Thyroid gland (tissue), 4 donors: ENCODE data around the gene CPA2. TPM values are rescaled to one million over a fixed set of nuclear protein-coding genes. Genes with fewer than 3 reads are reported as not detected.
"Not testable (repeated sequence)": the region's sequence is repeated elsewhere in the genome, so short reads cannot be mapped to it uniquely, and the experiment has no call there.

Experiments
- DNase-seq, 2 donors: peaks; one replicate each; pipeline ENCODE4 v3.0.0-alpha.2; 2019
- H3K27ac ChIP-seq, 3 donors: fragments of 200-600 bp; sonication (generic); 1 replicate in 2 of 3; 2 replicates in 1 of 3; pipeline ENCODE4 v1.5.1; 2016 to 2019; ENCODE audit warnings: mild to moderate bottlenecking in 1 of 3, moderate library complexity in 1 of 3
- H3K27me3 ChIP-seq: fragments of 200-600 bp; sonication (generic); one replicate; pipeline ENCODE4 v1.5.1; 2019
- H3K36me3 ChIP-seq, 2 donors: fragments of 200-600 bp; sonication (generic); one replicate each; pipeline ENCODE4 v1.5.1; 2016 to 2019
- H3K4me1 ChIP-seq, 2 donors: fragments of 200-600 bp; sonication (generic); one replicate each; pipeline ENCODE4 v1.5.1; 2017 to 2019
- H3K4me3 ChIP-seq, 3 donors: fragments of 200-600 bp; sonication (generic); replicated peaks in 1 of 3; 1 replicate in 2 of 3; 2 replicates in 1 of 3; pipeline ENCODE4 v1.5.1; 2016; ENCODE audit warnings: mild to moderate bottlenecking in 1 of 3
- H3K9me3 ChIP-seq: fragments of 200-600 bp; sonication (generic); one replicate; pipeline ENCODE4 v1.5.1; 2017
- POLR2A ChIP-seq, 2 donors: fragments of 450-650 bp; IDR thresholded peaks; one replicate each; pipeline ENCODE4 v1.6.1; 2017; ENCODE audit warnings: antibody characterized with exemption in 2 of 2, mild to moderate bottlenecking in 2 of 2, moderate library complexity in 1 of 2
- WGBS, 2 donors: methylation state at CpG; one replicate each; pipeline ENCODE4 v1.1.5; 2017; 5-methylcytosine and 5-hydroxymethylcytosine counted together
- intact Hi-C: fragments of 100-400 bp; cut with DNase I; formaldehyde crosslinking; loops from one replicate; pipeline ENCODE4 v1.15.1; 2023
- total RNA-seq, 4 donors: library from RNA; depleted of rRNA; stranded (reverse); fragments of >200 nt; gene quantifications; one replicate each; pipeline ENCODE4 v1.2.3, GENCODE V29; 2016
- TF ChIP-seq, protein P1 (sequence below), 6 experiments: fragments of 200-600 bp in 3 of 6; fragments of 450-650 bp in 3 of 6; sonication (generic) in 3 of 6; IDR thresholded peaks; one replicate each; pipeline ENCODE4 v1.5.1; 2016 to 2019; ENCODE audit warnings: antibody characterized with exemption in 6 of 6, mild to moderate bottlenecking in 2 of 6, inconsistent platforms in 1 of 6, moderate library complexity in 1 of 6

CPA2 gene
- total RNA-seq, 4 donors from 2014 or later: not detected

DNA sequence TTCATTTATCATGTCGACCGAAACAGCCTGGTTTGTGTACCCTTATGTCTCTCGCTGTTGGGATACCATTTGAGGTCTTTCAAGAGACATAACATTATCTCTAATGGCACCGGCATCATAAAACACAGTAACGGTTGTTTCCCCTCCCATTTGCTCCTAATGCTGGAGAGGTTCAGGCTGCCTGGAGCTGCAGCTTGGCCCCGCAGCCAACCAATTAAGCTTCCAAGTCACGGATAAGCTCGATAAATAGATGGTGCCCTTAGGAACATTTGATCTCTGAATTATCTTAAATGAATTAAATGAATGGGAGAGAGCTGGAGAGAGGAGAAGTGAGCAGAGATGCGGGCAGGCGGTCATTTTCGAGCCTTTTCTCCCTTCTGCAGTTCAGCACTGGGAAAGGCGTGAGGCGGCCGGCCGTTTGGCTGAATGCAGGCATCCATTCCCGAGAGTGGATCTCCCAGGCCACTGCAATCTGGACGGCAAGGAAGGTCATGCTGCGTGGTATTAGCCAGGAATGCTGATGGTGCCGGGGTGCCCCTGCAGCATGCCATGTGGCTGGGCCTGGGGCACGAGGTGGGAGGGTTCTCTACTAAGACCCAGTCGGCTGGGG lies 38.9 kb downstream of the CPA2 start:
- TF ChIP-seq, protein P1, sequence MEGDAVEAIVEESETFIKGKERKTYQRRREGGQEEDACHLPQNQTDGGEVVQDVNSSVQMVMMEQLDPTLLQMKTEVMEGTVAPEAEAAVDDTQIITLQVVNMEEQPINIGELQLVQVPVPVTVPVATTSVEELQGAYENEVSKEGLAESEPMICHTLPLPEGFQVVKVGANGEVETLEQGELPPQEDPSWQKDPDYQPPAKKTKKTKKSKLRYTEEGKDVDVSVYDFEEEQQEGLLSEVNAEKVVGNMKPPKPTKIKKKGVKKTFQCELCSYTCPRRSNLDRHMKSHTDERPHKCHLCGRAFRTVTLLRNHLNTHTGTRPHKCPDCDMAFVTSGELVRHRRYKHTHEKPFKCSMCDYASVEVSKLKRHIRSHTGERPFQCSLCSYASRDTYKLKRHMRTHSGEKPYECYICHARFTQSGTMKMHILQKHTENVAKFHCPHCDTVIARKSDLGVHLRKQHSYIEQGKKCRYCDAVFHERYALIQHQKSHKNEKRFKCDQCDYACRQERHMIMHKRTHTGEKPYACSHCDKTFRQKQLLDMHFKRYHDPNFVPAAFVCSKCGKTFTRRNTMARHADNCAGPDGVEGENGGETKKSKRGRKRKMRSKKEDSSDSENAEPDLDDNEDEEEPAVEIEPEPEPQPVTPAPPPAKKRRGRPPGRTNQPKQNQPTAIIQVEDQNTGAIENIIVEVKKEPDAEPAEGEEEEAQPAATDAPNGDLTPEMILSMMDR (IDR thresholded peaks at IDR 0.05): no peak
- no peak for TF ChIP-seq POLR2A (IDR thresholded peaks at IDR 0.05)
- no peaks in the 10 kb centered on the region for H3K27me3 ChIP-seq
- H3K27ac ChIP-seq: no peak overlapping the region
- H3K4me3 ChIP-seq: no peak overlapping the region
- intact Hi-C loops: no loop called here
- 85% methylated on average over 21 of the region's 21 CpGs for whole genome bisulfite sequencing, 2 donors
- H3K4me1 ChIP-seq: no peaks in the 10 kb centered on the region
- no peaks in the 10 kb centered on the region for H3K9me3 ChIP-seq
- DNase-seq: no peak
- no peaks in the 10 kb centered on the region for H3K36me3 ChIP-seq

DNA sequence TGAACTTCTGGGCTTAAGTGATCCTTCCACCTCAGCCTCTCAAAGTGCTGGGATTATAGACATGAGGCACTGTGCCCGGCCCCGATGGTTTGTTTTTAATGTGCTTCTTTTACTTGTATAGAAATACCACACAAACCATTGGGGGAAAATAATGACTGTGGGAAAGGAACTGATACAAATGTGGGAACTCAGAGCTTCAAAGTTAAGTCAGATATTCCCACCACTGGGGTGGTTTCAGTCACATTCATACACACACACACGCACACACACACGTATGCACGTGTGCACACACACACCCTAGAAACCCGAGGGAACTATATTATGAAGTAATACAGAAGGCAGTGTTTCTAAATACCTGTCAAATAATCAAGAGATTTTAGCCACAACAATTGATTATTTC lies 43.3 kb downstream of the CPA2 start:
- no peak overlapping the region for H3K4me3 ChIP-seq
- no peaks in the 10 kb centered on the region for H3K27me3 ChIP-seq
- H3K4me1 ChIP-seq: no peaks in the 10 kb centered on the region
- intact Hi-C loops: no loop called here
- H3K9me3 ChIP-seq: no peaks in the 10 kb centered on the region
- 80 to 87% methylated on average over 6 of the region's 6 CpGs for WGBS, 2 donors
- no peak for TF ChIP-seq POLR2A (IDR thresholded peaks at IDR 0.05)
- TF ChIP-seq, protein P1 (IDR thresholded peaks at IDR 0.05): no peak
- no peaks in the 10 kb centered on the region for H3K36me3 ChIP-seq
- no peak overlapping the region for H3K27ac ChIP-seq
- DNase-seq: no peak

DNA sequence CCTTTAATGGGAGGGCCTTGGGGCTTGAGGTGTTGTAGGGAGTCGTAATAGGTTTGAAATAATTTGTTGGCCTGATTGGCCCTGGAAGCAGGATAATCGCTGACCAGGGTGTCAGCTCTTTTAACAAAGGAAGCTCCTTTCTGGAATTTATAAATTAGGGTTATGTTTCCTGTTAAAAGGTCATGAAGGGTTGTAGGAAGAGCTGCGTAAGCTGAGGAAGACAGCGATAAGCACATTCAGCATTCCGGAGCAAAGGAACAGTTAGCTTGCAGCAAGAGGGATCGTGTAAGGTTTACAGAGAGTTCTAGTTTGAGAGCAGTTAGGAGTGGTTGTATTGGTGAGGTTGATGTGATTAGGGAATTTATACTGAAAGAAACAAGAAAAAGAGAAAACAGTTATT lies 47.6 kb downstream of the CPA2 start:
- H3K4me3 ChIP-seq: no peak overlapping the region
- no peak for DNase-seq
- H3K9me3 ChIP-seq: no peaks in the 10 kb centered on the region
- no peak for TF ChIP-seq POLR2A (IDR thresholded peaks at IDR 0.05)
- TF ChIP-seq, protein P1 (IDR thresholded peaks at IDR 0.05): no peak
- no peaks in the 10 kb centered on the region for H3K27me3 ChIP-seq
- H3K36me3 ChIP-seq: no peaks in the 10 kb centered on the region
- H3K27ac ChIP-seq: no peak overlapping the region
- 84 to 86% methylated on average over 6 of the region's 6 CpGs for WGBS, 2 donors
- no peaks in the 10 kb centered on the region for H3K4me1 ChIP-seq
- intact Hi-C loops: no loop called here

DNA sequence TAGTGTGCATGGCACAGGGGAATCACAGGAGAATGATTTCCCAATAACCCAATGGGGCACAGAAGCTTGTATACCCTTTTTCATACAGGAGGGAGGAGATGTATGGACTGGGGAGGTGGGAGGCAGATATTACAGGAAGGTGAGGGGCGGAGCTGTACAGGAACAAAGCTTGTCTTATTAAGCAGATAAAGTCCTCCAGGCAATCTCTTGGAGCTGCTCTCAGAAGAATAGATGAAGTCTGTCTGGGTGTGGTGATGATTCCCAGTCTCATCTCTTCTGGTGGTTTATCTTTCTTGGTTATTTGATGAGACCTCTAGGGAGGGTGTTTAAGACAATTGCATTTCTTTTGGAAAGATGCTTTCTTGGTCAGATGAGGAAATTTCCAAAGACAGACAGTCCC lies 52.9 kb downstream of the CPA2 start:
- DNase-seq: no peak

DNA sequence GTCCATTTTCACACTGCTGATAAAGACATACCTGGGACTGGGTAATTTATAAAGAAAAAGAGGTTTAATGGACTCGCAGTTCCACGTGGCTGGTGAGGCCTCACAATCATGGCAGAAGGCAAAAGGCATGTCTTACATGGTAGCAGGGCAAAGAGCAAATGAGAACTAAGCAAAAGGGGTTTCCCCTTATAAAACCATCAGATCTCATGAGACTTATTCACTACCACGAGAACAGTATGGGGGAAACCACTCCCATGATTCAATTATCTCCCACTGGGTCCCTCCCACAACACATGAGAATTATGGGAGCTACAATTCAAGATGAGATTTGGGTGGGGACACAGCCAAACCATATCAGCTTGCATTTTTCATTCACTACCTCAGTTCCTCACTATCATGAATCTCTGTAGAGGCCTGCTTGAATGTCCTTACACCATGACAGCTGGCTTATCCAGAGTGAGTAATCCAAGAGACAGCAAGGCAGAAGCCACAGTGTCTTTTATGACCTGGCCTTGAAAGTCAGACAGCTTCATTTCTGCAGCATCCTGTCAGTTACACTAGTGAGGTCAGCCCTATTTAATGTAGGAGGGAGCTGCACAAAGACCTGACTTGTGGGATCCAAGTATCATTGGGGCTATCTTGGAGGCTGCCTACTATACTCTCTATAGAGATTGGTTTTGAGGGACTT lies 55.0 kb downstream of the CPA2 start:
- H3K36me3 ChIP-seq, H3K27ac ChIP-seq, intact Hi-C loops, DNase-seq, H3K27me3 ChIP-seq, H3K9me3 ChIP-seq, H3K4me3 ChIP-seq, H3K4me1 ChIP-seq: not testable (repeated sequence)
- 93 to 95% methylated on average over 3 of the region's 3 CpGs for WGBS, 2 donors

More for the DNA sequence above, 52.9 kb downstream of the CPA2 start:
- intact Hi-C loops: no loop called here
- Histone ChIP-seq H3K36me3 (no peaks in the 10 kb centered on the region), H3K4me1 (no peaks in the 10 kb centered on the region), H3K27ac (no peak overlapping the region), H3K4me3 (no peak overlapping the region), H3K27me3 (no peaks in the 10 kb centered on the region), H3K9me3 (no peaks in the 10 kb centered on the region)
- 85 to 97% methylated on average over 1 of the region's 1 CpG for WGBS, 2 donors
- TF ChIP-seq, protein P1 (IDR thresholded peaks at IDR 0.05): no peak
- TF ChIP-seq POLR2A (IDR thresholded peaks at IDR 0.05): no peak
